Measurements from ENCODE around the gene PAMR1.
"Not testable (repeated sequence)": the region's sequence is repeated elsewhere in the genome, so short reads cannot be mapped to it uniquely, and the experiment has no call there.

DNA sequence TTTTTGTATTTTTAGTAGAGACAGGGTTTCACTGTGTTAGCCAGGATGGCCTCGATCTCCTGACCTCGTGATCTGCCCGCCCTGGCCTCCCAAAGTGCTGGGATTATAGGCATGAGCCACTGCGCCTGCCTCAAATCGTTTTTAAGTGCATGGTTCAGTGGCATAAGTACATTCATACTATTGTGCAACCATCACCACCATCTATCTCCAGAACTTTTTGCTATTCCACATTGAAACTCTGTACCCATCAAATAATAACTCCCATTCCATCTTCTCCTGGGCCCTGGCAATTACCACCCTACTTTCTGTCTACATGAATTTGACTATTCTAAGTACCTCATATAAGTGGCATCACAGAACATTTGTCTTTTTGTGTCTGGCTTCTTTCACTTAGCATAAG lies 3.3 kb downstream of the PAMR1 start:
- TF ChIP-seq, protein P1, sequence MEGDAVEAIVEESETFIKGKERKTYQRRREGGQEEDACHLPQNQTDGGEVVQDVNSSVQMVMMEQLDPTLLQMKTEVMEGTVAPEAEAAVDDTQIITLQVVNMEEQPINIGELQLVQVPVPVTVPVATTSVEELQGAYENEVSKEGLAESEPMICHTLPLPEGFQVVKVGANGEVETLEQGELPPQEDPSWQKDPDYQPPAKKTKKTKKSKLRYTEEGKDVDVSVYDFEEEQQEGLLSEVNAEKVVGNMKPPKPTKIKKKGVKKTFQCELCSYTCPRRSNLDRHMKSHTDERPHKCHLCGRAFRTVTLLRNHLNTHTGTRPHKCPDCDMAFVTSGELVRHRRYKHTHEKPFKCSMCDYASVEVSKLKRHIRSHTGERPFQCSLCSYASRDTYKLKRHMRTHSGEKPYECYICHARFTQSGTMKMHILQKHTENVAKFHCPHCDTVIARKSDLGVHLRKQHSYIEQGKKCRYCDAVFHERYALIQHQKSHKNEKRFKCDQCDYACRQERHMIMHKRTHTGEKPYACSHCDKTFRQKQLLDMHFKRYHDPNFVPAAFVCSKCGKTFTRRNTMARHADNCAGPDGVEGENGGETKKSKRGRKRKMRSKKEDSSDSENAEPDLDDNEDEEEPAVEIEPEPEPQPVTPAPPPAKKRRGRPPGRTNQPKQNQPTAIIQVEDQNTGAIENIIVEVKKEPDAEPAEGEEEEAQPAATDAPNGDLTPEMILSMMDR (conservative IDR thresholded peaks at IDR 0.05; ENCODE audit: low read length), result not testable (repeated sequence)
- not testable (repeated sequence) for TF ChIP-seq EZH2phosphoT487 (IDR thresholded peaks at IDR 0.05; ENCODE audit: borderline replicate concordance)

Measured in Loucy (cell line).